DMS 273 (cell line): Measurements from ENCODE around the gene RANBP17.

ENCODE experiments used
- DNase-seq: peaks from one replicate; lab custom pipeline; 2025; ENCODE audit not compliant: unreplicated experiment; lab: John Stamatoyannopoulos, UW

The RANBP17 gene

DNA sequence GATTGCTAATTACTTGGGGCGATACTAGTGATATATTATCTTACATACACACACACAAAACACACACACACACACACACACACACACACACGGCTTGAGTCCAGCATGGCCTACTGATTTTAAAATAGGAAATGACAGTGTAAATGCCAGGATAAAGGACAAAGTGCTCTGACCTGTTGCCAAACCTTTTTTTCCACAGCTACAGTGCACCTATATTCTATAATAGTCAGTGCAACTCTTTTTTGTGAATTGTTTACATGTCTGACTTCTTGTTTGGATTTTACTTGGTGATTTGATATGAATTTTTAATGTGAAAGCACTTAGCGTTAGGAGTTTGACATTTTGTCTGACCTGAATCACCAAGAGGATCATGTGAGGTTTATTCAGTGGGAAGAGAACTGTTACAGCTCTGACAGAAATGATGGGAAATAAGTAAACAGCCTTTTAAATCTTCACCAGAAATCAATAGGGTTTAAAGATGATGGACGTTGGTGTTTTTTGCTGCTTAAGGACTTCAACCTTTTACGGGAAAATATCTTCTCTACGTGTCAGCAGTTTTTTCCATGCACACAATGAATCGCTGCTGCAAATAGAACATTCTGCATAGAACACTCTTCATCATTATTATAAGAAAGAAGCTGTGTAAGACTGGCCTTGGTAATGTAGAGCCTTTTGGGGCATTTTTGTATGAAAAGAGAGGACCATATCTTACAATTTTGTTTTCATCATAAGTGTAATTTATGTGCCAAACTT lies 218.5 kb downstream of the RANBP17 start:
- no peak for DNase-seq

DNA sequence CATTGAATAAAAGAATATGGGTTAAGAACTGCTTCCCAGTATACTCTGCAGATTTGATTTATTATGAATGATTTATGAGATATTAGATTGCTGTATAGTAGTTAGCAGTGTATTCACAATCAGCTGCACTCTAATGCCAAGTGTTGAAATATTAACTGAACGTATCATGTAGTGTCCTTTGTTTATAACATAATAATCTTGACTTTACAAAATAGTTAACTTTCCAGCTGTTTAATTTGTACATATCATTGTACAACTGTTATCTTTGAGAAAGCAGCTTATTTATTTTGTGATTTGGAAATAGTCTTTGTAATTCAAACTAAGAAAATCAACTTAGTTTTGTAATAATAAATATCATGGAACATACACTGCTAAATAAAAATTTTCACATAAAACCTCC lies 219.5 kb downstream of the RANBP17 start:
- DNase-seq: no peak

- no peak for DNase-seq
These were observed 230.4 kb downstream of the RANBP17 start for GRCh38 chr5:171092194-171092593.

DNA sequence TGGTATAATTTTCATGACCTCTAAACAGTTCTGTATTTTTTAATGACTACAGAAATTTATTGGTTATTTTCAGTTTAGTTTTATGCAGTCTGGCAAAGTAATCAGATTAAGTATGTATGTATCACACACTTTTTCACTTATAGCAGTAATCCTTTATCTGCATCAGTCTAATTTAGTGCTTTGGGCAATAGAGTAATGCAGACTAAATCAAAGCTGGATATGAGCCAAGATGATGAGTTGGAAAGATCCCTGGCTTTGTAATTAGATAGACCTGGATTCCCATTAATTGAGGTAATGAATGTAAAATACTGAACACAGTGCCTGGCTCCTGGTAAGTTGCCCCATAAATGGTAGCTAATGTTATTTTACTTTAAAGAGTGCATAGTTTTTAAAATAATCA lies 231.8 kb downstream of the RANBP17 start:
- DNase-seq: peak; percentile 8

- no peak for DNase-seq
These were observed 232.5 kb downstream of the RANBP17 start for GRCh38 chr5:171094356-171094755.

- DNase-seq: no peak
These were observed 241.2 kb downstream of the RANBP17 start for GRCh38 chr5:171102877-171103610.

- DNase-seq: no peak
These were observed 245.9 kb downstream of the RANBP17 start for GRCh38 chr5:171107669-171108068.

DNA sequence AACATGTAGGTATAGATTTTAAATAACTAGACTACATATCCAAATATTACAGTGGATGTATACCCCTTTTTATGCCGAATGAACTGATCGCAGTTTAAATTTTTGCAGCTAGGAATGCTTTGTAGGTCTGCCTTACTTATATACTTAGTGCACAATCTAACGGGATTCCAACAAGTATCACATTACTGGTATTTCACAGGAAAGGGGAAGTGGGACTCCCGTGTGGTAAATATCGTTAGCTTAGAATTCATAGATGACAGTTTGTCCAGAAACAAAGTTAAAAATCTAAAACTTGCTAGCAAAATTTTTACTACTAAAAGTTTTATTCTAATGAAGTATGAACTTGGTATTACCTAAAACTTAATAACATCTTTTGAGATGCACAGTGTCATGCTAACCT lies 253.7 kb downstream of the RANBP17 start:
- no peak for DNase-seq

- DNase-seq: no peak
These were observed 254.9 kb downstream of the RANBP17 start for GRCh38 chr5:171116719-171117118.

DNA sequence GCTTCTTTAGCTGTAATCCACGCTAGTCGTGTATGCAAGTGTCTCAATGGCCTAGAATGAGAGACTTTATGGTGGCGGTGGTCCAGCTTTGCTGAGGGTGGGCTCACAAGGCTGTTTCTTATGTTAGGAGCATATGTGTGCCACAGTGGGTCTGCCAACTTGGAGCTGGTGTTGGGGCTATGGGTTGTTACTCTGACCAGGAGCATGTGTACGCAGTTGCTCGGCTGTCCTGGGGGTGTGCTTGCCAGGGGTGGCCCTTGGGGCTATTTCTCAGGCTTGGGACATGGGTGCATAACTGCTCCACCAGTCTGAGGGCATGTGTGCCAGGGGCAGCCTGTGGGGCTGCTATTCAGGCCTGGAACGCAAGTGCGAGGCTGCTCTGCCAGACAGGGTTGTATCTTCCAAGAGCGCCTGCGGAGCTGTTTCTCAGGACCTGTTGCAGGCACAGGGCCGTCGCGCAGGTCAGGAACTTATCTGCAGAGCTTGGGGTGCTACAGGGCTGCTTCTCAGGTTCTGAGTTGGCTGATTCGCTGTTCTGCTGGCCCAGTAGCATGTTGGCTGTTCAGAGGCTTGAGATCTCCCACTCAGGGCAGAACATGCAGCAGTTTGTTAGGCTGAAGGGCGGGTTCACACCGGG lies 259.3 kb downstream of the RANBP17 start:
- DNase-seq: no peak

DNA sequence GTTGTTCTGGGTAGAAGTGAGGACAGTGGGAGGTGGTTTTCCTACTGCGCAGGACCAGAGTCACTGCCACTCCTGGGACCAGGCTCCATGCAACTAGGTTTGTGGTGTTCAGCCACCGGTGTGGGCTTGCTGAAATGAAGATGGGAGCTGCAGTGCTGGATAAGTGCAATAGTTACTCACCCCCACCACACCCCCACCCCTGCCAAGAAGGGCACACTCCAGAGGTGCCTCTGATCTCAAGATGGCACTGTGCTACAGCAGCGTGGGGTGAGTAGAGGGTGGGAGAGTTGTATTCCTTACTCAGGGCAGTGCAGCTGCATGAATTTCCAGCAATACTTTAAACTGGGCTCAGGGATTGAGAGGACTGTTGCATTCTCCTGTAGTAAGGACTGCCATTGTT lies 259.8 kb downstream of the RANBP17 start:
- DNase-seq: no peak

DNA sequence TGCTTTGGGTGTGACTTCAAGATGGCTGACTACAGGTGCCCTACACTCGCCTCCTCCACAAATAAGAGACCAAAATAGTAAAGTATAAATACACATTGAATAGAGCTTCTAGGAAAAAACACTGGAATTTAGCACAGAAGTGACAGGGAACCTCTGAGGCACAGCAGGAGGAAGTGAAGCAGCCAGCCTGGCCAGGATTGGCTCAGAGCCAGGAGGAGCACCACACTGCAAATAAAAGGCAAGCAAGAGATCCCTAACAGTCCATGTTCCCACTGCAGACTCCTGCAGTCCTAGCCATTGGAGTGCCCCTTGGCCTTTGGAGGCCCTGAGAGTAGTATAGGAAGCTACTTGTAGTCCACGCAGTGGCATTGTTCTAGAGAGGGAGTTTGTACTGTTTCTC lies 260.6 kb downstream of the RANBP17 start:
- peak; percentile 30 for DNase-seq

DNA sequence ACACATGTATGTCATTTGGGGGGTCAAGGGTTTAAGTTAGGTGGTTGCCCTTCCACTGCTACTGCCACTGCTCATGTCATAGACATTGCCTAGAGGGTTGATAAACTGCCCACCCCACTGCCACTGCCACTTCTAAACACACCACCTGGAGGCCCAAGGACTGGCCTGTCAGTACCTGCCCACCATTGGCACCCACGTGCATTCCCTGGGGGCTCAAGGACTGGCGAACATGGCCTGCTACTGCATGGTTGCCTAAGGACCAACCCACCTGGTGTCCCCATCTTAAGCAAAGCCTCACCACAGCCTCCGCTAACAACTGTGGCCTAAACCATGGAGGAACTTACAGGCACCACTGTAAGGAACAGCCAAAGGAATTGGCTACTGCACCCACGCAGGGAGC lies 261.6 kb downstream of the RANBP17 start:
- DNase-seq: no peak

GRCh38 chr5:171127314-171127713 lies 265.5 kb downstream of the RANBP17 start:
- DNase-seq: no peak

DNA sequence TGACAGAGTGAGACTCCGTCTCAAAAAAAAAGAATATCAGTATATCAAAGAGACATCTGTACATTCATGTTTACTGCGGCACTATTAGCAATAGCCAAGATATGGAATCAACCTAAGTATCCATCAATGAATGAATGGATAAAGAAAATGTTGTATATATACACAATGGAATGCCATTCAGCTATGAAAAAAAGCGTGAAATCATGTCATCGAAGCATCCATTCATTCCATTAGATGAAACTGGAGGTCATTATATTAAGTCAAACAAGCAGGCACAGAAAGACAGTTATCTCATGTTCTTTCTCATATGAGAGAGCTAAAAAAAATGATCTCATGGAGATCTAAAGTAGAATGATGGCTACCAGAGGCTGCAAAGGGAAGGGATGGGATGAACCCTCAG lies 266.3 kb downstream of the RANBP17 start:
- DNase-seq: no peak

DNA sequence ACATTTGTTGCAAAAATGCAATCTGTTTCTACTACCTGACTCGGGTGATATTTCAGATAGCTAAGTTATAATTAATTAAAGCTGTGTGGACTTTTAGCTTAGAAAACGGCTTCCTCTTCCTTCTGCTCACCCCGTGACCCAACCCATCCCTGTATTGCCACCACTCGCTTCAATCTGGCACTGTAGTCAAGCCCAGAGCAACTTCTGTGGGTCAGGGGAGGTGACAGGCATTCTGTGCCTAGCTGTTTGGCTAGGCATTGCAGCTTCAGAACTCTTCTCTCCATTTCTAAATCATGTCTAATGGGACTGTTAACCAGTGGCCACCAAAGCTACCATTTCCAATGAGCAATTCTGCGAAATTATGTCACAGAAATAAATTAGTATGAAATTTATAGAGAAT lies 267.5 kb downstream of the RANBP17 start:
- DNase-seq: peak; percentile 19

- peak; percentile 23 for DNase-seq
These were observed 269.7 kb downstream of the RANBP17 start for GRCh38 chr5:171131497-171131896.

- no peak for DNase-seq
These were observed 276.1 kb downstream of the RANBP17 start for GRCh38 chr5:171137768-171138525.

- no peak for DNase-seq
These were observed 277.4 kb downstream of the RANBP17 start for GRCh38 chr5:171139227-171139626.

DNA sequence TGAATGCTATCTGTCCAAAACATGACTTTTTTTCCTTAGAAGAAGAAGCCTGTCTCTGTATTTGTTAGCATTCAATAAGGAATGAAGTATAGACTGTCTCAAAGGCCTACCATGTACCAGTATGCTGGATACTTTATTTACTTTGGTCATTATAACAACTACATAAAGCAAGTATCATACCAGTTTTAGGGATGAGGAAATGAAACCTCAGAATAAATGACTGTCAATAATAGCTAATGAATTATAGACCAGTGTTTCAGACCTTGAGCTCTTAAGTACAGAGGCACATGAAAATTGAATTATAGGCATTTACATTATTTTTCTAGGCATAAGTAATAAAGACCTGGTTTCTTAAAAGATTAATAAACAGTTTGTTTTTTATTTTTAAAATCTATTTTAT lies 280.8 kb downstream of the RANBP17 start:
- no peak for DNase-seq

GRCh38 chr5:171143171-171143570 lies 281.4 kb downstream of the RANBP17 start:
- DNase-seq: no peak
